ENCODE measurements around the gene SLFN5. TPM values are rescaled to one million over a fixed set of nuclear protein-coding genes. Genes with fewer than 3 reads are reported as not detected.
"Not testable (repeated sequence)": the region's sequence is repeated elsewhere in the genome, so short reads cannot be mapped to it uniquely, and the experiment has no call there.

SLFN5 gene
- polyA plus RNA-seq, 1 donor from 2014 or later, result 2.5 TPM

- Histone ChIP-seq H4K20me1 (ENCODE audit: insufficient read depth) (no peaks in the 10 kb centered on the region), H3K9me2 (ENCODE audit: insufficient read depth, low read length) (no peaks in the 10 kb centered on the region), H3K27me3 (ENCODE audit: insufficient read depth, low read depth, low read length) (no peaks in the 10 kb centered on the region), H3K4me2 (ENCODE audit: low read length) (no peak overlapping the region), H3K36me3 (ENCODE audit: insufficient read depth, low read length) (no peaks in the 10 kb centered on the region), H3K9me3 (ENCODE audit: low read length) (no peaks in the 10 kb centered on the region), H2AFZ (ENCODE audit: low read depth, low read length) (no peak overlapping the region), H3F3A (ENCODE audit: insufficient read depth, low read length, poor library complexity, severe bottlenecking) (no peaks in the 10 kb centered on the region), H3K9ac (ENCODE audit: low read length) (no peak overlapping the region), H3K27ac (ENCODE audit: low read length) (no peak overlapping the region), H3K4me3 (ENCODE audit: low read length) (no peak overlapping the region), H3K79me2 (replicated peaks; ENCODE audit: insufficient read depth, low read length) (no peaks in the 10 kb centered on the region)
- no peak for TF ChIP-seq POLR2AphosphoS5 (IDR thresholded peaks at IDR 0.05)
- no peak for TF ChIP-seq TAF1 (IDR thresholded peaks at IDR 0.05; ENCODE audit: low read depth)
- no peak for TF ChIP-seq EP300 (conservative IDR thresholded peaks at IDR 0.05; ENCODE audit: poor library complexity, severe bottlenecking)
- TF ChIP-seq, protein P1, sequence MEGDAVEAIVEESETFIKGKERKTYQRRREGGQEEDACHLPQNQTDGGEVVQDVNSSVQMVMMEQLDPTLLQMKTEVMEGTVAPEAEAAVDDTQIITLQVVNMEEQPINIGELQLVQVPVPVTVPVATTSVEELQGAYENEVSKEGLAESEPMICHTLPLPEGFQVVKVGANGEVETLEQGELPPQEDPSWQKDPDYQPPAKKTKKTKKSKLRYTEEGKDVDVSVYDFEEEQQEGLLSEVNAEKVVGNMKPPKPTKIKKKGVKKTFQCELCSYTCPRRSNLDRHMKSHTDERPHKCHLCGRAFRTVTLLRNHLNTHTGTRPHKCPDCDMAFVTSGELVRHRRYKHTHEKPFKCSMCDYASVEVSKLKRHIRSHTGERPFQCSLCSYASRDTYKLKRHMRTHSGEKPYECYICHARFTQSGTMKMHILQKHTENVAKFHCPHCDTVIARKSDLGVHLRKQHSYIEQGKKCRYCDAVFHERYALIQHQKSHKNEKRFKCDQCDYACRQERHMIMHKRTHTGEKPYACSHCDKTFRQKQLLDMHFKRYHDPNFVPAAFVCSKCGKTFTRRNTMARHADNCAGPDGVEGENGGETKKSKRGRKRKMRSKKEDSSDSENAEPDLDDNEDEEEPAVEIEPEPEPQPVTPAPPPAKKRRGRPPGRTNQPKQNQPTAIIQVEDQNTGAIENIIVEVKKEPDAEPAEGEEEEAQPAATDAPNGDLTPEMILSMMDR (IDR thresholded peaks at IDR 0.05; ENCODE audit: poor library complexity, severe bottlenecking), result no peak
- no peak for TF ChIP-seq RAD21 (conservative IDR thresholded peaks at IDR 0.05)
- no peak for TF ChIP-seq MXI1 (conservative IDR thresholded peaks at IDR 0.05; ENCODE audit: poor library complexity, severe bottlenecking)
- TF ChIP-seq SMC3 (conservative IDR thresholded peaks at IDR 0.05; ENCODE audit: poor library complexity), result no peak
- no peak for TF ChIP-seq EZH2 (IDR thresholded peaks at IDR 0.05; ENCODE audit: borderline replicate concordance, insufficient read depth, low read length, poor library complexity, severe bottlenecking)
- TF ChIP-seq, protein P2, sequence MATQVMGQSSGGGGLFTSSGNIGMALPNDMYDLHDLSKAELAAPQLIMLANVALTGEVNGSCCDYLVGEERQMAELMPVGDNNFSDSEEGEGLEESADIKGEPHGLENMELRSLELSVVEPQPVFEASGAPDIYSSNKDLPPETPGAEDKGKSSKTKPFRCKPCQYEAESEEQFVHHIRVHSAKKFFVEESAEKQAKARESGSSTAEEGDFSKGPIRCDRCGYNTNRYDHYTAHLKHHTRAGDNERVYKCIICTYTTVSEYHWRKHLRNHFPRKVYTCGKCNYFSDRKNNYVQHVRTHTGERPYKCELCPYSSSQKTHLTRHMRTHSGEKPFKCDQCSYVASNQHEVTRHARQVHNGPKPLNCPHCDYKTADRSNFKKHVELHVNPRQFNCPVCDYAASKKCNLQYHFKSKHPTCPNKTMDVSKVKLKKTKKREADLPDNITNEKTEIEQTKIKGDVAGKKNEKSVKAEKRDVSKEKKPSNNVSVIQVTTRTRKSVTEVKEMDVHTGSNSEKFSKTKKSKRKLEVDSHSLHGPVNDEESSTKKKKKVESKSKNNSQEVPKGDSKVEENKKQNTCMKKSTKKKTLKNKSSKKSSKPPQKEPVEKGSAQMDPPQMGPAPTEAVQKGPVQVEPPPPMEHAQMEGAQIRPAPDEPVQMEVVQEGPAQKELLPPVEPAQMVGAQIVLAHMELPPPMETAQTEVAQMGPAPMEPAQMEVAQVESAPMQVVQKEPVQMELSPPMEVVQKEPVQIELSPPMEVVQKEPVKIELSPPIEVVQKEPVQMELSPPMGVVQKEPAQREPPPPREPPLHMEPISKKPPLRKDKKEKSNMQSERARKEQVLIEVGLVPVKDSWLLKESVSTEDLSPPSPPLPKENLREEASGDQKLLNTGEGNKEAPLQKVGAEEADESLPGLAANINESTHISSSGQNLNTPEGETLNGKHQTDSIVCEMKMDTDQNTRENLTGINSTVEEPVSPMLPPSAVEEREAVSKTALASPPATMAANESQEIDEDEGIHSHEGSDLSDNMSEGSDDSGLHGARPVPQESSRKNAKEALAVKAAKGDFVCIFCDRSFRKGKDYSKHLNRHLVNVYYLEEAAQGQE (IDR thresholded peaks at IDR 0.05; ENCODE audit: borderline replicate concordance), result no peak
Observed at GRCh38 chr17:35265566-35266141, 22.8 kb downstream of the SLFN5 start.

DNA sequence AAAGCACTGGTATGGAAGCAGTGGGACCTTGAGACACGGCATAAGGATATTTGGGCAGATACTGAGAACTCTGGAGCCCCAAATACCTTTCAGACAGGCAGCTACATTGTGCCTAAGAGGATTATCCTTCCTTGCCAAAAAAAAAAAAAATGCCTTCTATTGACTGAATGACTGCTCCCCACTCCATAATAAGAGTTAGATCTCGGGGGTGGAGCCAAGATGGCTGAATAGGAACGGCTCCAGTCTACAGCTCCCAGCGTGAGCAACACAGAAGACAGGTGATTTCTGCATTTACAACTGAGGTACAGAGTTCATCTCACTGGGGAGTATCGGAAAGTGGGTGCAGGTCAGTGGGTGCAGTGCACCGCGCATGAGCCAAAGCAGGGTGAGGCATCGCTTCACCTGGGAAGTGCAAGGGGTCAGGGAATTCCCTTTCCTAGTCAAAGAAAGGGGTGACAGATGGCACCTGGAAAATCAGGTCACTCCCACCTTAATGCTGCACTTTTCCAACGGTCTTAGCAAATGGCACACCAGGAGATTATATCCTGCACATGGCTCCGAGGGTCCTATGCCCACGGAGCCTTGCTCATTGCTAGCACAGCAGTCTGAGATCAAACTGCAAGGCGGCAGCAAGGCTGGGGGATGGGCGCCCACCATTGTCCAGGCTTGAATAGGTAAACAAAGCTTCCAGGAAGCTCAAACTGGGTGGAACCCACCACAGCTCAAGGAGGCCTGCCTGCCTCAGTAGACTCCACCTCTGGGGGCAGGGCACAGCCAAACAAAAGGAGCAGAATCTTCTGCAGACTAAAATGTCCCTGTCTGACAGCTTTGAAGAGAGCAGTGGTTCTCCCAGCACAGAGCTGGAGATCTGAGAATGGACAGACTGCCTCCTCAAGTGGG, 31.5 kb downstream of the SLFN5 start:
- not testable (repeated sequence) for H3K27ac ChIP-seq (ENCODE audit: low read length)

GRCh38 chr17:35278454-35278853, 35.6 kb downstream of the SLFN5 start:
- H3K9me2 ChIP-seq (ENCODE audit: insufficient read depth, low read length); H3K9me3 ChIP-seq (ENCODE audit: low read length); H3K27me3 ChIP-seq (ENCODE audit: insufficient read depth, low read depth, low read length); H3K4me3 ChIP-seq (ENCODE audit: low read length); H3K9ac ChIP-seq (ENCODE audit: low read length); H3K4me2 ChIP-seq (ENCODE audit: low read length); H2AFZ ChIP-seq (ENCODE audit: low read depth, low read length); H3K79me2 ChIP-seq (replicated peaks; ENCODE audit: insufficient read depth, low read length); H4K20me1 ChIP-seq (ENCODE audit: insufficient read depth); H3K36me3 ChIP-seq (ENCODE audit: insufficient read depth, low read length); H3K27ac ChIP-seq (ENCODE audit: low read length); H3F3A ChIP-seq (ENCODE audit: insufficient read depth, low read length, poor library complexity, severe bottlenecking): not testable (repeated sequence)

More for the DNA sequence above, 31.5 kb downstream of the SLFN5 start:
- H3K9ac ChIP-seq (ENCODE audit: low read length); H3K79me2 ChIP-seq (replicated peaks; ENCODE audit: insufficient read depth, low read length); H2AFZ ChIP-seq (ENCODE audit: low read depth, low read length); H3K9me3 ChIP-seq (ENCODE audit: low read length); H3K27me3 ChIP-seq (ENCODE audit: insufficient read depth, low read depth, low read length); H3K4me3 ChIP-seq (ENCODE audit: low read length); H3F3A ChIP-seq (ENCODE audit: insufficient read depth, low read length, poor library complexity, severe bottlenecking); H3K9me2 ChIP-seq (ENCODE audit: insufficient read depth, low read length); H3K4me2 ChIP-seq (ENCODE audit: low read length); H3K36me3 ChIP-seq (ENCODE audit: insufficient read depth, low read length); H4K20me1 ChIP-seq (ENCODE audit: insufficient read depth): not testable (repeated sequence)

- not testable (repeated sequence) for H3K79me2 ChIP-seq (replicated peaks; ENCODE audit: insufficient read depth, low read length); H2AFZ ChIP-seq (ENCODE audit: low read depth, low read length); H3K4me3 ChIP-seq (ENCODE audit: low read length); H3F3A ChIP-seq (ENCODE audit: insufficient read depth, low read length, poor library complexity, severe bottlenecking); H3K9me2 ChIP-seq (ENCODE audit: insufficient read depth, low read length); H3K4me2 ChIP-seq (ENCODE audit: low read length); H4K20me1 ChIP-seq (ENCODE audit: insufficient read depth); H3K27ac ChIP-seq (ENCODE audit: low read length); H3K36me3 ChIP-seq (ENCODE audit: insufficient read depth, low read length); H3K9ac ChIP-seq (ENCODE audit: low read length); H3K9me3 ChIP-seq (ENCODE audit: low read length); H3K27me3 ChIP-seq (ENCODE audit: insufficient read depth, low read depth, low read length)
Observed at GRCh38 chr17:35278876-35279275, 36.0 kb downstream of the SLFN5 start.

Measured in neural cell (in vitro differentiated cells).